Retinal pigment epithelial cell (primary cell): ENCODE measurements around the gene CADPS2.

Source experiments
- DNase-seq: peaks from one replicate; pipeline ENCODE4 v3.0.0-alpha.2; 2010; ENCODE audit warnings: low read depth
- H3K4me3 ChIP-seq: 2 replicates; pipeline ENCODE4 v1.5.1; 2011; ENCODE audit warnings: mild to moderate bottlenecking, low read length, control low read depth, moderate library complexity
- CTCF ChIP-seq: conservative IDR thresholded peaks from 2 replicates; pipeline ENCODE4 v1.5.1; 2011; ENCODE audit warnings: low read depth, low read length, control low read depth, inconsistent platforms

Gene CADPS2

GRCh38 chr7:122448893-122449589, 437.2 kb downstream of the CADPS2 start:
- no peak for DNase-seq
- TF ChIP-seq CTCF: no peak
- H3K4me3 ChIP-seq: no peak overlapping the region

GRCh38 chr7:122442929-122443328, 443.3 kb downstream of the CADPS2 start:
- TF ChIP-seq CTCF: no peak

GRCh38 chr7:122438492-122438891, 447.8 kb downstream of the CADPS2 start:
- TF ChIP-seq CTCF: no peak
- no peak for DNase-seq
- no peak overlapping the region for H3K4me3 ChIP-seq

More at GRCh38 chr7:122442929-122443328, 443.3 kb downstream of the CADPS2 start:
- no peak overlapping the region for H3K4me3 ChIP-seq
- DNase-seq: no peak

GRCh38 chr7:122438006-122438405, 448.3 kb downstream of the CADPS2 start:
- no peak overlapping the region for H3K4me3 ChIP-seq
- TF ChIP-seq CTCF: no peak
- no peak for DNase-seq

GRCh38 chr7:122433765-122434164, 452.5 kb downstream of the CADPS2 start:
- H3K4me3 ChIP-seq: no peak overlapping the region
- no peak for DNase-seq
- no peak for TF ChIP-seq CTCF

- TF ChIP-seq CTCF: no peak
- H3K4me3 ChIP-seq: no peak overlapping the region
- DNase-seq: no peak
Observed at GRCh38 chr7:122430710-122431109, 455.6 kb downstream of the CADPS2 start.

GRCh38 chr7:122429926-122430325, 456.3 kb downstream of the CADPS2 start:
- DNase-seq: no peak
- no peak for TF ChIP-seq CTCF
- no peak overlapping the region for H3K4me3 ChIP-seq
